GM12873 (cell line): ENCODE results near the gene OGN.

ENCODE experiments used
- TF ChIP-seq, protein P1 (sequence below): IDR thresholded peaks from 2 replicates; pipeline ENCODE4 v1.5.1; 2012; ENCODE audit warnings: low read depth, mild to moderate bottlenecking, moderate library complexity, low read length, control low read depth; ENCODE audit not compliant: insufficient read depth; ENCODE audit errors: missing control alignments

Gene OGN

DNA sequence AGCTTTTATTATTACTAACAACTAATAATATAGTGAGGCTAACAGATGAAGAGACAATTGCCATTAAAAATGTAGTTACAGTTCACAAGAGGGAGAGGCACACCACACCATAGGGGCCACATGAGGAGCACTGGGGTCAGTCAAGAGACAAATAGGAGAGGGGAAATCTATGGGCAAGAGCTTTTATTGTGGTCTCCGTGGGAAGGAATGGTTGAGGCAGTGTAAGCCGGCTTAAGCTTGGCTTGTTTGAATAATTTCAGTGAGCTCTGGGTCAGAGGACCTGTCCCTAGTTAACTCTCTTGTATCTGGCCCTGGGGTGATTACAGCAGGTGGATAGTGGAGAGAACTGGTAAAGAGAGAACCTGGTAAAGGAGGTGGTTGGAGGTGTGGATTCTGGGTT lies 35.3 kb downstream of the OGN start:
- TF ChIP-seq, protein P1, sequence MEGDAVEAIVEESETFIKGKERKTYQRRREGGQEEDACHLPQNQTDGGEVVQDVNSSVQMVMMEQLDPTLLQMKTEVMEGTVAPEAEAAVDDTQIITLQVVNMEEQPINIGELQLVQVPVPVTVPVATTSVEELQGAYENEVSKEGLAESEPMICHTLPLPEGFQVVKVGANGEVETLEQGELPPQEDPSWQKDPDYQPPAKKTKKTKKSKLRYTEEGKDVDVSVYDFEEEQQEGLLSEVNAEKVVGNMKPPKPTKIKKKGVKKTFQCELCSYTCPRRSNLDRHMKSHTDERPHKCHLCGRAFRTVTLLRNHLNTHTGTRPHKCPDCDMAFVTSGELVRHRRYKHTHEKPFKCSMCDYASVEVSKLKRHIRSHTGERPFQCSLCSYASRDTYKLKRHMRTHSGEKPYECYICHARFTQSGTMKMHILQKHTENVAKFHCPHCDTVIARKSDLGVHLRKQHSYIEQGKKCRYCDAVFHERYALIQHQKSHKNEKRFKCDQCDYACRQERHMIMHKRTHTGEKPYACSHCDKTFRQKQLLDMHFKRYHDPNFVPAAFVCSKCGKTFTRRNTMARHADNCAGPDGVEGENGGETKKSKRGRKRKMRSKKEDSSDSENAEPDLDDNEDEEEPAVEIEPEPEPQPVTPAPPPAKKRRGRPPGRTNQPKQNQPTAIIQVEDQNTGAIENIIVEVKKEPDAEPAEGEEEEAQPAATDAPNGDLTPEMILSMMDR = no peak

DNA sequence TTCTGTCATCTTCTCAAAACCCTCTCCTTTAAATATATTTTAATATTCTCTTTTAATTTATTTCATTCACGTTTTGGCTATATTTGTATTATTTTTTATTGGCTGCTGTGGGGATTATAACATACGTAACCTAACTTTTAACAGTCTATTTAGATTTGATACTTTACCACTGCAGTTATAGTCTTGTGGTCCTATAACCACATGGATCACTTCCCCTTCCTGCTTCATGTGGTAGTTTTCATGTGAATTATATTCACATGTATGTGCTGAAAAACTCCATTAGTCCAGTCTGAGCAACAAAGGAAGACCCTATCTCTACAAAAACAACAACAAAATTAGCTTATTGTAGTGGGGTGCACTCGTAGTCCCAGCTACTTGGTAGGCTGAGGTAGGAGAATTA lies 44.3 kb downstream of the OGN start:
- TF ChIP-seq, protein P1 = no peak

DNA sequence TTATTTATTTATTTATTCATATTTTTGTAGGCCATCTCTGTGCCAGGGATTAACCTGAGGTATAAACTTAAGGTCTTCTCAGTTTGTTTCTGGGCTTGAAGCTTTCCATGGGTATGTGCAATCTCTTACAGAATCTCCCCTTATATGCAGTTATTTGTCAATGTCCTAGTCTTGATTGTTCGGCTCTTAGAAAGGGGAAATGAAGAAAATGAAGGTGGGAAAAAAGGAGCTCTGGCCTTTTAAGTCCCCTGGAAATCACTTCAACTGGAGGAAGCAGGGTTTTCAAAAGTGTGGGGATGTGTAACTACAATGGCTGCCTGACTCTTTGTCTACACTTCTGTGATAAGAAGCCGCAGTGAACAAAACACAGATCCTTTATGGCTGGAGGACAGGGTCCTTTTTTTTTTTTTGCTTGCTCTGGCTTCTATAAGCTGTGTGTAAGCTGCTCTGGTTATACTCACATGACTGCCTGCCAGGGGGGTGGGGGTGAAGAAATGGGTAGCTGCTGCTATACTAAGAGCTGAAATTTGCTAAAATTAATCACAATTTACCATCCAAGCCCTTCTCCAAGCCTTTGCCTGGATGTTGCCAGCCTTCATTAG lies 44.9 kb downstream of the OGN start:
- TF ChIP-seq, protein P1 = no peak

DNA sequence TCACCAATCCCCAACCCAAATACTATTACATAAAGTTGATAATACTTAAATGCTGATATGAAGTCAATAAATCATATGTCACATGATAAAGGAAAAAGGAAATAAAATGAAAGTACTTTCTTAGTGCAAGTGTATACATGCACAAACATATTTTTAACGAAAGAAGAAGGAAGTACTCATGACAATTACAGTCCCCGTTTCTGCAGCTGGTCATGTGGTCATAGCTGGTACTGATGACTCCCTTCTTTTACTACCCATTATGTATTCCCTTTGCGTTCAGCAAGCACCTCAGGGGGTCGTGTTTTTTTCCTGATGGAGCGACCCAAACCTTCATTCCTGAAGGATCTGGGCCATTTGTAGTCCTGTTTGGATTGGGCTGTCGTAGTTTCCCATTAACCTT lies 51.3 kb downstream of the OGN start:
- TF ChIP-seq, protein P1 = no peak

DNA sequence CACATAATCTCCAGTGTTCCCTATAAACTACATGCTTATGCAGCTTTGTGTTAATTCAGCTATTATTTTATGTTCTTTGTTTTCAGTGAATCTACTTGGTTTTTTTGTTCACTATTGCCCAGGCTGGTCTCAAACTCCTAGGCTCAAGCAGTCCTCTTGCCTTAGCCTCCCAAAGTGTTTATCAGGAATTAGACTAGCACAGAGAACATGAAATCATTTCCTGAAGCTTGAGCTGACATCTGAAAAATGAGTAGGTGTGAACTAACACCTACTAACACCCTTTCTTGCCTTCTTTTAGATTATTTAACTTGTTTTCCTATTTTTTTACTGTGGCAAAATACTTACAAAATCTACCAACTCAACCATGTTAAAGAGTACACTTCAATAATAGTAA lies 53.6 kb downstream of the OGN start:
- TF ChIP-seq, protein P1 = no peak

DNA sequence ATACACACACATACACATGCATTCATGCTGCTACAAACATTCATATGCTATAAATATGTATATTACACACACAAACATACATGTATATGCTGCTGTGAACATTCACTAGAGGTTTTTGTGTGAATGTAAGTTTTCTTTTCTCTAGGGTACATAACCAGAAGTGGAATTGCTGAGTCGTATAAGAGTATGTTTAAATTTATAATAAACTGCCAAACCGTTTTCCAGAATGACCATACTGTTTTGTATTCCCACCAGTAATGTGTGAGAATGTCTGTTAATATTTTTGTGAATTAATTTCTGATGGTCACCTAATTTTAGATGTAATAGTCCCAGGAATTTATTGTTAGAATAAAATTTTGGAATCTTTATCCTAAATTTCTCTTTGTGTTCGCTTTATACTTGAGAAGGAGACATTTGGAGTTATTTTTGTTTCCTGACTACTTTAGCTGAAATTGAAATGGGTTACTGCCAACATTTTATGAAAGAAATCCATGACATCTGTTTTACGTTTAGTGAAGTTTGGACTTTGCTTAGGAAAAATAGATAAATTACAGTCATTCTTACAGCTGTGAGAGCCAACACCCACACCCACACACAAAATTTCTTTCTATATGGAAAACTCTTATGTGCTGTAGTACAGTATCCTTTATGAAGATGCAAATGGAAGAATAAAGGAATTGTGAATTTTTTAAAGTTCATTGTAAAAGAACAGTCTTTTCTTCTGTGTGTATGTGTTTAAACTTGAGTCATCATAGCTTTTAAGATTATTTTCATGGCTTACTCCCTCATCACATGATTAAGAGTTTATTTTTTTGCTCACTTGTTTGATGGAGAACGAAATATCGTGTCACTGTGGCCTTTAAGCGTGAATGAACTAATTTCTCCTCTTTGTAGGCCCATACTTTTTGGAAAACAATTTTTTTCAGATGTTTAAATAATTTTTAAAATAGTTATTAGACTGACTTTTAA lies 54.3 kb downstream of the OGN start:
- TF ChIP-seq, protein P1 = no peak

DNA sequence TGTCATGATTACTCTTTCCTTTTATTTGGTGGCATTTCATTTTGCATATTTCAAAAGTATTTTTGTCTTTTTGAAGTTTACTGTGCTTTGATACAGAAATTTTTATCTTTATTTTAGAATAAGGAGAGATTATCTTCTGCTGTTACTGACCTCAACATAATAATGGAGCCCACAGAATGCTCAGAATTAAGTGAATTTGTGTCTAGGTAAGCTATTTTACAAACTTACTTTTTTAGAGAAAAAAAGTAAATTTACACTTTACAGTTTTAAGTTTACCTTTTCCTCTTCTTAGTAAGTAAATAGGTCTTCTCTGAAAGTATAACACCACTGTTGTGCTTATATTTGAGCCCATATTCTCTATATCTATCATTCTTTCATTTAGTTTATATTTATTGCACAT lies 58.8 kb downstream of the OGN start:
- TF ChIP-seq, protein P1 = no peak
